AG08395 (cell line): ENCODE data around the gene SHROOM2.
A peak's percentile ranks its signal among the peaks of the same experiment; 100 is the strongest.

ENCODE experiments used
- DNase-seq: peaks from one replicate; pipeline ENCODE4 v3.0.0; 2012; ENCODE audit warnings: mixed read lengths, low spot score

The SHROOM2 gene

GRCh38 chrX:9865804-9866472 is 79.7 kb downstream of the SHROOM2 start:
- DNase-seq: no peak

GRCh38 chrX:9866633-9867032 is 80.4 kb downstream of the SHROOM2 start:
- DNase-seq: no peak

DNA sequence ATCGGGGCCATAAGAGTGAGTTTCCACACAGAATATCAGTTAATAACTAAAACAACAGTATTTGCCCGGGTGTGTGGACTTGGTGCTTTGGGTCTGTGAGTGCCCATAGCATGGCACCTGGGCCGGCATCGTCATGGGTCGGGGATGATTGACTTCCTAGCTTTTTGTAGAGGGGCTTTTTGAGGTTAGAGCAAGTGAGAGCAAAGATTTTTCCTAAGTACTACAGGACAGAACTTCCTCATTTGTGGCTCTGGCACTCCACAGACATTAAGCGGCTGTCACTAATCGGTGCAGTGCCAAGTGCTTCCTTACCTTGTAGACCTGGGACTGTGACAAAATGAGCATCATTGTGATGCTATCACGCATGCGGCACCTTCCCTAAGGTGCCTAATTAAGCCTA is 81.0 kb downstream of the SHROOM2 start:
- no peak for DNase-seq

DNA sequence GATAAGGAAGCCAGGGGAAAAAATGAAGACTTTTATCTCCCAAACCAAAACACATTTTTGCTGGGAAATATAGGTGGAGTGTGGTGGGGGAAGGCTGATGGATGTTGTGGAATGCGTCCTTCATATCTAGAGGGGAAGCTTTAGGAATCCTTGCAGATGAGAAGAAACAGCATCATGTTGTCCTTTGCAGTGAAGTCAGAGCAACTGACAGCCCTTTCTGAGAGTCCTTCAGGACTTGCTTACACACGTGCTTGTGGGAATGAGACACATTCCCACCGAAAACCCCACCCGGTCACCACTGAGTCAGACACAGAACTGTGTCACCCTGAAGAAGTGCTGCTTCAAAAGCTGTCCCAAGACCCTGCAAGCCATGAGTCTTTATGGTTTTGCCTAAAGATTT is 81.5 kb downstream of the SHROOM2 start:
- DNase-seq: no peak

- DNase-seq: peak; percentile 9
These were observed 85.6 kb downstream of the SHROOM2 start for GRCh38 chrX:9871701-9872268.

- no peak for DNase-seq
These were observed 87.1 kb downstream of the SHROOM2 start for GRCh38 chrX:9873360-9873759.

GRCh38 chrX:9873952-9874351 is 87.7 kb downstream of the SHROOM2 start:
- peak; percentile 41 for DNase-seq

DNA sequence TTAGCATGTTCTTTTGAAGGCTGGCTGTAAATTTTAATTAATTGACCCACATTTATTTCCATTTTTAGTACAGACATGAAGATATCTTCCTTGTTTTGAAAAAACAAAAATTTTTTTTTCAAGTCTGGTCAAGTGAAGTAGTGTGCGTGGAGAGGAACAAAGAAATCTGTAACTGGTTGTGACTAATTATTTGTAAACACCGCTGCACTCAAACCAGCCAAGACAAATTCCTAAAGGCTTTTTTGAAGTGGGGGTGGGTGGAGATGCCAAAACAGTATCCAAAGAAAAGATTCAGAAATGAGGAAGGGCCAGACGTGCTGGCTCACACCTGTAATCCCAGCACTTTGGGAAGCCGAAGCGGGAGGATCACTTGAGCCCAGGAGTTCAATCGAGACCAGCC is 88.3 kb downstream of the SHROOM2 start:
- DNase-seq: peak; percentile 19

- no peak for DNase-seq
These were observed 89.6 kb downstream of the SHROOM2 start for GRCh38 chrX:9875801-9876200.

- no peak for DNase-seq
These were observed 90.0 kb downstream of the SHROOM2 start for GRCh38 chrX:9876201-9876600.

- DNase-seq: no peak
These were observed 92.1 kb downstream of the SHROOM2 start for GRCh38 chrX:9878146-9878820.

DNA sequence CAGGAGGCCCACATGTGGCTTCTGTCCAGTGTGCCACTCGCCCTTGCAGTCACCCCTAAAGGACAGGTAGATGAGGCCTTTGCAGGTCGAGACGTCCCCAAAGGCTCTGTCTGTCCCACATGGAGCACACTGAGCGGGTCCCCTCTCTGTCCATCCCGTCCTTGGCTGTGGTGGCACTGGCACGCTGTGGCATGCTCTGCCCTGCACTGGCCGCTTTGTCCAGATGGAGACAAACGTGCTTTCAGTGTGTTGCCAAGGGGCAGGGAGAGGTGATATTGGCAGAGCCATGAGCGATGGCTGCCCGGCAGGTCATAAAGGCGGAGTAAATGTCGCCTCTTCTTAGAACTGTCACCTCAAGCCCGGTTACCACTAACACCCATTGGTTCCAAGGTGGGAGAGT is 94.0 kb downstream of the SHROOM2 start:
- no peak for DNase-seq

- no peak for DNase-seq
These were observed 94.6 kb downstream of the SHROOM2 start for GRCh38 chrX:9880870-9881269.

DNA sequence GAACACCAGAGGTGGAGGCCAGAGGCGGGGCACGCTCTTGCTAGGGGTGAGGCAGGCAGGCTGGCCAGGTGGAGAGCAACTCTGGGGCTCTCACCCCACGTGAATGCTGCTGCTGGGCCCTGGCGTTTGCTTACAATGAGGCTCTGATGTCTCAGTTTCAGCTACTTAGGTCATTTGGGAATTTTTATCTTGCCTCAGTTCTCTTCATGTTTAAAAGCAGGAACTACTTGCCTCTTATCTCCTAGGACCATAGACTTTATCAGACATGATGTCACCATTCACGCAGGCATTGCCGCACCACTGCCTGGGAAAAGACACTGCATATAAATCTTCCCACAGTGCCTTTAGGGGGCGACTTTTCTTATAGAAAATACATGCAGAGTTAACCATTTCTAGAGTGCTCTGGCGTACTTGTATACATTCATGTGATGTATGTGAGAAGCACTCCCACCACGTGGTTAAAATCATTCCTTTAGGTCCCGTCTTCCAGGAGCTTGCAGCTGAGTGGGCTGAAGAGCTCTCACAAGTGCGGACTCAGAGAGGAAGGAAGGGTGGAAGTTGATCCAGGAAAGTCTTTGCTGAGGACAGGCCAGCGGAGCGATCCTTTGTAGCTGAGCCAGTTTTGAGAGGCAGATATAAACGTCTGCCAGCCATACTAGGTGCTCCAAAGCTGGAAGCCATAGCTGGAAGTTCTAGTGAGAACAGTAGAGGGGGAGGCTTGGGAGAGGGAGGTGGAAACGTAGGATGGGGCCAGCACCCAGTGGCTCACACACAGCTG is 96.6 kb downstream of the SHROOM2 start:
- DNase-seq: no peak

- DNase-seq: no peak
These were observed 98.0 kb downstream of the SHROOM2 start for GRCh38 chrX:9884031-9884779.

GRCh38 chrX:9885150-9885549 is 98.9 kb downstream of the SHROOM2 start:
- peak; percentile 56 for DNase-seq

DNA sequence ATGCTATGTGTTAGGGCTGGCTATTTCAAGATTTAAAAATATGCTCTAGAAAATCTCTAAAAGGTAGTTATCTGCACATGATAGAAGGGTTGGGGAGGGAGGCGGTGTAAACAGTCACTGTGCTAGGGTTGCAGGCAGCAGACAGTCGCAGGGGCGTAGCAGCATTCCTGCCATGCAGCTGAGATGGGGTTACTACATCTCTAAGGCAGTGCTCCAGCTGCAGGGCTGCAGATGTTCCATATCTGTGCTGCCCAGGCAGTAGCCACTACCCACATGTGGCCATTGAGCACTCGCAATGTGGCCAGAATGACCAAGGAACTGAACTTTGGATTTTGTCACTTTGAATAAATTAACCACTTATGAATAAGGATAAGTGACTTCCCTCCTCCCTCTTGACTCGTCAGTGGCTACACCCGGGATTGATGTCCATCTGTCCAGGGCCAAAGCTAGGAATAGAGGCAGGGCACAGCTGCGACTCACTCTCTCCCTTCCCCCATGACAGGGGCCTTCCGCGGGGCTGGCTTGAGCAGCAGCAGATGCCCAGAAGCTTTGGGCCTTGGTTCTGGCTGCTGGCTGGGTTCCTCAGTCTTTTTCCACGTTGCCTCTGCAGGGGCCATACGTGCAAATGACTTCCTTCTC is 101.5 kb downstream of the SHROOM2 start:
- no peak for DNase-seq

GRCh38 chrX:9888953-9889470 is 102.8 kb downstream of the SHROOM2 start:
- no peak for DNase-seq

DNA sequence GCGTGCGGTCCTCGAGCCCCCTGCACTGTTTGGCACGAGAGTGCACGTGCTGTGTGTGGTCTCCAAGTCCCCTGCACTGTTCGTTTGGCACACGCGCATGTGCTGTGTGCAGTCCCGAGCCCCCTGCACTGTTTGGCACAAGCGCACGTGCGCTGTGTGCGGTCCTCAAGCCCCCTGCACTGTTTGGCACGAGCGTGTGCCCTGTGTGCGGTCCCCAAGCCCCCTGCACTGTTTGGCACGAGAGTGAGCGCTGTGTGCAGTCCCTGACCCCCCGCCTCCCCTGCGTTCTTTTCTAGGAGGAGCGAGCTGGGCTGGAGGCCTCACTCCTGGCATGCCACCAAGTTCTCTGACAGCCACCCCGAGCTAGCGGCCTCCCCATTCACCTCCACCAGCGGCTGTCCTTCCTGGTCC is 104.5 kb downstream of the SHROOM2 start:
- DNase-seq: no peak

- no peak for DNase-seq
These were observed 109.1 kb downstream of the SHROOM2 start for GRCh38 chrX:9895225-9895912.

- DNase-seq: peak; percentile 73
These were observed 111.5 kb downstream of the SHROOM2 start for GRCh38 chrX:9897761-9898161.
